BE2C (cell line): Measurements from ENCODE around the gene TCOF1.

Experiments used
- DNase-seq: peaks from one replicate; pipeline ENCODE4 v3.0.0-alpha.2; 2020
- H3K27me3 ChIP-seq: fragments of 250-450 bp; sonication (Bioruptor Pico); 2 replicates; pipeline ENCODE4 v1.5.1; 2020; ENCODE audit warnings: mild to moderate bottlenecking
- H3K36me3 ChIP-seq: fragments of 250-450 bp; sonication (Bioruptor Pico); 2 replicates; pipeline ENCODE4 v1.5.1; 2020; ENCODE audit warnings: mild to moderate bottlenecking
- H3K4me1 ChIP-seq: fragments of 250-450 bp; sonication (Bioruptor Pico); 2 replicates; pipeline ENCODE4 v1.5.1; 2020
- H3K4me3 ChIP-seq: 2 replicates; pipeline ENCODE4 v1.5.1; 2011; ENCODE audit warnings: low read depth, low read length
- H3K9me3 ChIP-seq: fragments of 250-450 bp; sonication (Bioruptor Pico); 2 replicates; pipeline ENCODE4 v1.5.1; 2020
- TF ChIP-seq, protein P1 (sequence below): IDR thresholded peaks from 2 replicates; pipeline ENCODE4 v1.5.1; 2012; ENCODE audit warnings: mild to moderate bottlenecking, low read depth, low read length

The TCOF1 gene

GRCh38 chr5:150342583-150342982 is 14.9 kb upstream of the TCOF1 start:
- Histone ChIP-seq H3K4me1 (peaks cover 5% of the 10 kb centered on the region; the same call in 1 of the 2 replicates), H3K36me3 (no peaks in the 10 kb centered on the region), H3K27me3 (no peaks in the 10 kb centered on the region), H3K9me3 (no peaks in the 10 kb centered on the region), H3K4me3 (no peak overlapping the region)
- no peak for DNase-seq
- TF ChIP-seq, protein P1, sequence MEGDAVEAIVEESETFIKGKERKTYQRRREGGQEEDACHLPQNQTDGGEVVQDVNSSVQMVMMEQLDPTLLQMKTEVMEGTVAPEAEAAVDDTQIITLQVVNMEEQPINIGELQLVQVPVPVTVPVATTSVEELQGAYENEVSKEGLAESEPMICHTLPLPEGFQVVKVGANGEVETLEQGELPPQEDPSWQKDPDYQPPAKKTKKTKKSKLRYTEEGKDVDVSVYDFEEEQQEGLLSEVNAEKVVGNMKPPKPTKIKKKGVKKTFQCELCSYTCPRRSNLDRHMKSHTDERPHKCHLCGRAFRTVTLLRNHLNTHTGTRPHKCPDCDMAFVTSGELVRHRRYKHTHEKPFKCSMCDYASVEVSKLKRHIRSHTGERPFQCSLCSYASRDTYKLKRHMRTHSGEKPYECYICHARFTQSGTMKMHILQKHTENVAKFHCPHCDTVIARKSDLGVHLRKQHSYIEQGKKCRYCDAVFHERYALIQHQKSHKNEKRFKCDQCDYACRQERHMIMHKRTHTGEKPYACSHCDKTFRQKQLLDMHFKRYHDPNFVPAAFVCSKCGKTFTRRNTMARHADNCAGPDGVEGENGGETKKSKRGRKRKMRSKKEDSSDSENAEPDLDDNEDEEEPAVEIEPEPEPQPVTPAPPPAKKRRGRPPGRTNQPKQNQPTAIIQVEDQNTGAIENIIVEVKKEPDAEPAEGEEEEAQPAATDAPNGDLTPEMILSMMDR = no peak

DNA sequence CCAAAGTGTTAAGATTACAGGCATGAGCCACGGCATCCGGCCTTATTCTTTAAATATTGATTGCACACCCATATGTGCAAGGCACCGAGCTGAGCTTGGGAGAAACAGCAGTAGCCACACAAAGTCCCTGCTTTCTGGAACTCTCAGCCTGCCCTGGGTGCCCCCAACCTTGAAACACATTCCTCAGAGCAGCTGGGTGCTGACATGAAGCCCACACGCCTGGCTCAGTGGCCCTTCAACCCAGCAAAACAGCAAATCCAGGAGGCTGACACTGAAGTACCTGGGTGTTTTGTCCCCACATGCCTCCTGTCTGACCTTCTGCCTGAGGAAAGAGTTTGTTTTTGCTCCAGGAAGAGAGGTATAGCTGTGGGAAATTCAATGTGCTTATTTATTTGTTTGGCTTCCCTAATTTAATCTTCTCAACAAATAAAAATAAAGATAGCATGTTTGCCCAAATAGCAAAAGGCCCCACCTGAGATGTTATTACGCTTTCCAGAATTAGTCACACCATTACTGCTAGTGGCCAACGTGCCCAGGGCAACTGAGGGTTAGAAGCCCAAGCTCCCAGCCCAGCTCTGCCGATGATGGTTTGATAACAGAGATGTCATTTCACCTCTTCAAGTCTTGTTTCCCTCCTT is 13.4 kb upstream of the TCOF1 start:
- no peaks in the 10 kb centered on the region for H3K27me3 ChIP-seq
- TF ChIP-seq, protein P1 = no peak
- no peak for DNase-seq
- H3K9me3 ChIP-seq = no peaks in the 10 kb centered on the region
- H3K36me3 ChIP-seq = no peaks in the 10 kb centered on the region
- H3K4me3 ChIP-seq = no peak overlapping the region
- H3K4me1 ChIP-seq = peaks cover 5% of the 10 kb centered on the region; the same call in 1 of the 2 replicates

- H3K9me3 ChIP-seq = no peaks in the 10 kb centered on the region
- no peaks in the 10 kb centered on the region for H3K27me3 ChIP-seq
- peak; percentile 42 for DNase-seq
- no peaks in the 10 kb centered on the region for H3K36me3 ChIP-seq
- no peak overlapping the region for H3K4me3 ChIP-seq
- TF ChIP-seq, protein P1 = no peak
- H3K4me1 ChIP-seq = peaks cover 5% of the 10 kb centered on the region; the same call in 1 of the 2 replicates
Observed at GRCh38 chr5:150345716-150346115, 11.8 kb upstream of the TCOF1 start.

GRCh38 chr5:150346592-150346991 is 10.9 kb upstream of the TCOF1 start:
- TF ChIP-seq, protein P1 = no peak
- Histone ChIP-seq H3K27me3 (no peaks in the 10 kb centered on the region), H3K9me3 (no peaks in the 10 kb centered on the region), H3K4me1 (peaks cover 8% of the 10 kb centered on the region; the same call in 1 of the 2 replicates), H3K36me3 (no peaks in the 10 kb centered on the region), H3K4me3 (no peak overlapping the region)
- DNase-seq = no peak

DNA sequence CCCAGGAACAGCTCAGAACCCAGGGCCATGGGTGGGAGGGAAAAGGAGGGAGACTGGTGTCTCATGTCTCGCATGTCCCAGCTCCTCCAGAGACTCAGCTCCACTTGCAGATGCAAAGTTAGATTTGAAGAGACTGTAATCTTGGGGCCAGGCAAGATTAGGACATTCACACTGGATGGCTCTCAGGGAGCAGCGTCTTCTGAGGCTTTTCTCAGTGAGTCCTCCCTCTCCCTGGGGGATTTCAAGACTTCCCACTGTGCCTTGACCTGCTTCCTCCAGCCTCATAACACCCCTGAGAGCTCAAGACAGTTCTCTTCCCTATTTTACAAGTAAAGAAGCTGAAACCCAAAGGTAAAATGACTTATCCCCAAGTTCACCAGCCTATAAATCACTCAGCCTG is 10.5 kb upstream of the TCOF1 start:
- Histone ChIP-seq H3K4me3 (no peak overlapping the region), H3K4me1 (peaks cover 8% of the 10 kb centered on the region; the same call in 1 of the 2 replicates), H3K27me3 (no peaks in the 10 kb centered on the region), H3K36me3 (no peaks in the 10 kb centered on the region), H3K9me3 (no peaks in the 10 kb centered on the region)
- no peak for DNase-seq
- TF ChIP-seq, protein P1 = no peak

DNA sequence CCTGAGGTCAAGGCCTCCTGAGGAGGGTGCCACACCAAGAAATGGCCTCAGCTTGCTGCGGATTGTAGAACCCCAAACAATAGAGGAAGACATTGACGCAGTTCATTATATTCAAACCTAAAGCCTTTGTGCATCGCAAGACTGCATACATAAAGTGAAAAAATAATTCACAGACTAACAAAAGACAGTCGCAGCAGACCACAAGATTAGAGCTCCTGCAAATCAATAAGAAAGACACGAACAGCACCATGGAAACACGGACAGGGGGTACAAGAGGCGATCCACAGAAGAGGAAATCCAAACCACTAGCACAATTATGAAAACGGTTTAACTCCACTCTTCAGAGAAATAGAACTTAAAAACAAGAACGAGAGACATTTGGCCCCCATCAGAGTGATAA is 10.0 kb upstream of the TCOF1 start:
- TF ChIP-seq, protein P1 = no peak
- H3K36me3 ChIP-seq = no peaks in the 10 kb centered on the region
- H3K27me3 ChIP-seq = no peaks in the 10 kb centered on the region
- H3K4me3 ChIP-seq = no peak overlapping the region
- peaks cover 8% of the 10 kb centered on the region; the same call in 1 of the 2 replicates for H3K4me1 ChIP-seq
- no peaks in the 10 kb centered on the region for H3K9me3 ChIP-seq
- DNase-seq = no peak
